ENCODE data around the gene FREM3. TPM values are rescaled to one million over a fixed set of nuclear protein-coding genes. Genes with fewer than 3 reads are reported as not detected.

The FREM3 gene
- total RNA-seq, 1 experiment from 2014 or later, result not detected

- CTCF ChIA-PET, result interaction anchor here (0.7 kb wide), 1 partner anchor 1429 kb away, joined by 3 read pairs; no protein-coding TSS in a partner anchor
- H3K4me1 Mint-ChIP-seq (ENCODE audit: insufficient read depth, unreplicated experiment), result no peaks in the 10 kb centered on the region
Observed at GRCh38 chr4:143606480-143606879, 94.0 kb downstream of the FREM3 start.

DNA sequence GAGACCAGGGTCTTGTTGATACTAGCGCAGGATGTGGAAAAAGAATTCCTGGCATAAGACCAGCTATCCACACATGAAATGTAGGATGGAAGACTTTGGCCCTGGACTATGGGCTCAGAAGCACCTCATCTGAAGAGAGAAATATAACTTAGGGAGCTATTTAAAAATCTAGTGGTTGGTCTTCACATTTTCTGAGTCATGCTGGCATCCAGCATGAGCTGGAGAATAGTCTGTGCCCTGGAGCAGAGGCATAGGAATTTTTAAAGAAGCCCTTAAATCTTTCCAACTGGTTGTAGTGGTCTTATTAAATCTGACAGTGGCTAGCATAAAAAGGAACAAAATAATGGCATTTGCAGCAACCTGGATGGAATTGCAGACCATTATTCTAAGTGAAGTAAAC, 100.6 kb downstream of the FREM3 start:
- ChIA-PET POLR2A (no interaction called here), CTCF (no interaction called here)
- H3K36me3 Mint-ChIP-seq (ENCODE audit: insufficient read depth, unreplicated experiment), result no peaks in the 10 kb centered on the region
- intact Hi-C loops (cut with micrococcal nuclease), result no loop called here
- no peak for TF ChIP-seq CTCF (IDR thresholded peaks at IDR 0.05; ENCODE audit: unreplicated experiment)
- DNase-seq (ENCODE audit: unreplicated experiment), result no peak
- no peaks in the 10 kb centered on the region for H3K9me3 Mint-ChIP-seq (ENCODE audit: unreplicated experiment)
- no peaks in the 10 kb centered on the region for H3K4me1 Mint-ChIP-seq (ENCODE audit: insufficient read depth, unreplicated experiment)
- no peak overlapping the region for H3K27ac Mint-ChIP-seq (ENCODE audit: low read depth, unreplicated experiment)
- peaks cover 74% of the 10 kb centered on the region for H3K27me3 Mint-ChIP-seq (ENCODE audit: insufficient read depth, unreplicated experiment)
- H3K4me3 Mint-ChIP-seq (ENCODE audit: unreplicated experiment), result no peak overlapping the region
- BruUV-seq (replicated peaks), result no TSS peak

More at GRCh38 chr4:143606480-143606879, 94.0 kb downstream of the FREM3 start:
- POLR2A ChIA-PET, result no interaction called here
- H3K27ac Mint-ChIP-seq (ENCODE audit: low read depth, unreplicated experiment), result no peak overlapping the region
- no TSS peak for BruUV-seq (replicated peaks)
- DNase-seq (ENCODE audit: unreplicated experiment), result no peak
- peaks cover 91% of the 10 kb centered on the region for H3K27me3 Mint-ChIP-seq (ENCODE audit: insufficient read depth, unreplicated experiment)
- H3K9me3 Mint-ChIP-seq (ENCODE audit: unreplicated experiment), result no peaks in the 10 kb centered on the region
- no peak overlapping the region for H3K4me3 Mint-ChIP-seq (ENCODE audit: unreplicated experiment)
- TF ChIP-seq CTCF (IDR thresholded peaks at IDR 0.05; ENCODE audit: unreplicated experiment), result no peak
- no peaks in the 10 kb centered on the region for H3K36me3 Mint-ChIP-seq (ENCODE audit: insufficient read depth, unreplicated experiment)
- intact Hi-C loops (cut with micrococcal nuclease), result no loop called here

DNA sequence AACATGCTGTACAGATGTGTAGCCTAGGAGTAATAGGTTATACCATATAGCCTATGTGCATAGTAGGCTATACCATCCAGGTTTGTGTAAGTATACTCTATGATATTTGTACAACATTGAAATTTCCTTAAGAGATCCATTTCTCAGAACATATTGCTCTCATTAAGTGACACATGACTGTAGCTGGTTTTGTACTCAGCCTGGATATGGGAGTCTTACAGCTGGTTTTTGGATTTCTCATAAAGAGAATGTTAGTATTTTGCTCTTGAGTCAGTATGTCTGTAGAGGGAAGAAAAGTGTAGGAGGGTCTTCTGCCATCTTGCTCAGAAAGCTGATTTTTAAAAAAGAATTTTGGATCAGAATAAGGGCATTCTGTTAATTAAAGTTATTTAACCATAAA, 101.7 kb downstream of the FREM3 start:
- H3K36me3 Mint-ChIP-seq (ENCODE audit: insufficient read depth, unreplicated experiment), result no peaks in the 10 kb centered on the region
- peaks cover 74% of the 10 kb centered on the region for H3K27me3 Mint-ChIP-seq (ENCODE audit: insufficient read depth, unreplicated experiment)
- BruUV-seq (replicated peaks), result no TSS peak
- no peaks in the 10 kb centered on the region for H3K9me3 Mint-ChIP-seq (ENCODE audit: unreplicated experiment)
- TF ChIP-seq CTCF (IDR thresholded peaks at IDR 0.05; ENCODE audit: unreplicated experiment), result no peak
- no peak overlapping the region for H3K27ac Mint-ChIP-seq (ENCODE audit: low read depth, unreplicated experiment)
- DNase-seq (ENCODE audit: unreplicated experiment), result no peak
- H3K4me3 Mint-ChIP-seq (ENCODE audit: unreplicated experiment), result no peak overlapping the region
- POLR2A ChIA-PET, result no interaction called here
- CTCF ChIA-PET, result interaction anchor here (0.8 to 1.1 kb wide), 2 partner anchors 20 to 309 kb away, joined by 3 read pairs; no protein-coding TSS in a partner anchor
- intact Hi-C loops (cut with micrococcal nuclease), result no loop called here
- no peaks in the 10 kb centered on the region for H3K4me1 Mint-ChIP-seq (ENCODE audit: insufficient read depth, unreplicated experiment)

DNA sequence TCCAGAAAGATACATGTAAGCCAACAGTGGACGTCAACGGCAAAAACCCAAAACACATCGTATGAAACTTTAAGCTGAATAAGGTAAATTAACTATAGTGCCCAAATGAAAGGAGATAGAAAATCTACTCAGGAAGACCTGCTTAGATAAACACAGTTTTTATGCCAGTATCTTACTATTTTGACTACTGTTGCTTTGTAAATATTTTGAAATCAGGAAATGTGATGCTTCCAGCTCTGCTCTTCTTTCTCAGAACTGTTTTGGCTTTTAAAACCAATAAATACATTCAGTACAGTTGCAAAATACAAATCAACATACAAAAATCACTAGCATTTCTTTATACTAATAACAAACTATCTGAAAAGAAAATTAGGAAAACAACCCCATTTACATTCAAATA, 103.2 kb downstream of the FREM3 start:
- no peaks in the 10 kb centered on the region for H3K36me3 Mint-ChIP-seq (ENCODE audit: insufficient read depth, unreplicated experiment)
- DNase-seq (ENCODE audit: unreplicated experiment), result no peak
- intact Hi-C loops (cut with micrococcal nuclease), result no loop called here
- CTCF ChIA-PET, result interaction anchor here (0.8 kb wide), 1 partner anchor 15 kb away, joined by 3 read pairs; no protein-coding TSS in a partner anchor
- H3K9me3 Mint-ChIP-seq (ENCODE audit: unreplicated experiment), result peaks cover 5% of the 10 kb centered on the region
- BruUV-seq (replicated peaks), result no TSS peak
- POLR2A ChIA-PET, result no interaction called here
- no peak overlapping the region for H3K4me3 Mint-ChIP-seq (ENCODE audit: unreplicated experiment)
- H3K4me1 Mint-ChIP-seq (ENCODE audit: insufficient read depth, unreplicated experiment), result no peaks in the 10 kb centered on the region
- no peak for TF ChIP-seq CTCF (IDR thresholded peaks at IDR 0.05; ENCODE audit: unreplicated experiment)
- H3K27ac Mint-ChIP-seq (ENCODE audit: low read depth, unreplicated experiment), result no peak overlapping the region
- peaks cover 76% of the 10 kb centered on the region for H3K27me3 Mint-ChIP-seq (ENCODE audit: insufficient read depth, unreplicated experiment)
